K562 (cell line): ENCODE results near the gene TCF19. TPM values are rescaled to one million over a fixed set of nuclear protein-coding genes. Genes with fewer than 3 reads are reported as not detected.

Experiments used
- CBX8 ChIP-seq: fragments of 200-600 bp; sonication (generic); IDR thresholded peaks from 2 replicates; pipeline ENCODE4 v1.6.1; 2012; ENCODE audit warnings: borderline replicate concordance, mixed run types, low read depth, mild to moderate bottlenecking, moderate library complexity, mixed read lengths, low read length, control low read depth, inconsistent platforms; ENCODE audit not compliant: poor library complexity, severe bottlenecking; ENCODE audit errors: extremely low read depth
- CEBPB ChIP-seq: fragments of 450-650 bp; IDR thresholded peaks from 2 replicates; pipeline ENCODE4 v1.6.1; 2016; ENCODE audit warnings: missing genetic modification characterization, missing compliant biosample characterization
- CREB1 ChIP-seq, 2 experiments: sonication (generic) in 1 of 2; formaldehyde crosslinking in 1 of 2; IDR thresholded peaks; 2 replicates each; pipeline versions ENCODE4 v1.6.1 to v1.8.0; 2012 to 2022; ENCODE audit warnings: inconsistent platforms in 1 of 2, mild to moderate bottlenecking in 1 of 2, missing genetic modification reagents in 1 of 2, moderate library complexity in 1 of 2
- FOXA3 ChIP-seq, 2 experiments: fragments of 450-650 bp in 1 of 2; sonication (generic) in 1 of 2; formaldehyde crosslinking; IDR thresholded peaks in 1 of 2; conservative IDR thresholded peaks in 1 of 2; 2 replicates each; pipeline versions ENCODE4 v1.4.0 to v1.8.0; 2020 to 2022; ENCODE audit warnings: mild to moderate bottlenecking in 2 of 2, missing genetic modification reagents in 1 of 2
- GATAD2B ChIP-seq: fragments of 450-650 bp; IDR thresholded peaks from 2 replicates; pipeline ENCODE4 v1.6.1; 2017; ENCODE audit warnings: mild to moderate bottlenecking, borderline replicate concordance
- HCFC1 ChIP-seq: IDR thresholded peaks from 2 replicates; pipeline ENCODE4 v1.6.1; 2012; ENCODE audit warnings: low read depth, low read length, improper control_type of control experiment
- HDAC1 ChIP-seq, 2 experiments: fragments of 450-650 bp; IDR thresholded peaks; 2 replicates each; pipeline ENCODE4 v1.6.1; 2016 to 2017; ENCODE audit warnings: inconsistent platforms in 1 of 2, mild to moderate bottlenecking in 1 of 2, moderate library complexity in 1 of 2
- NCOA1 ChIP-seq: fragments of 450-650 bp; IDR thresholded peaks from 2 replicates; pipeline ENCODE4 v1.6.1; 2016; ENCODE audit warnings: low read depth
- NFRKB ChIP-seq: fragments of 450-650 bp; IDR thresholded peaks from 2 replicates; pipeline ENCODE4 v1.6.1; 2016; ENCODE audit warnings: low read depth
- RB1 ChIP-seq: fragments of 450-650 bp; IDR thresholded peaks from 2 replicates; pipeline ENCODE4 v1.6.1; 2017; ENCODE audit warnings: low read depth, mild to moderate bottlenecking
- RBM34 ChIP-seq: fragments of 200-400 bp; formaldehyde crosslinking; IDR thresholded peaks from 2 replicates; pipeline ENCODE4 v1.6.1; 2018; ENCODE audit warnings: low read length, borderline replicate concordance; ENCODE audit not compliant: insufficient read depth
- RBM39 ChIP-seq: fragments of 200-400 bp; formaldehyde crosslinking; optimal IDR thresholded peaks from 2 replicates; pipeline ENCODE3; 2018; ENCODE audit warnings: low read depth, low read length
- SMAD1 ChIP-seq: fragments of 150-350 bp; IDR thresholded peaks from 2 replicates; pipeline ENCODE4 v1.6.1; 2014; ENCODE audit warnings: low read length, low read depth; ENCODE audit not compliant: partially characterized antibody
- SRF ChIP-seq, 2 experiments: fragments of 250-450, 450-650 bp in 1 of 2; sonication (Bioruptor Pico) in 1 of 2; sonication (generic) in 1 of 2; formaldehyde crosslinking; IDR thresholded peaks; 2 replicates each; pipeline versions ENCODE4 v1.5.0 to v1.5.1; 2020 to 2022; ENCODE audit warnings: mild to moderate bottlenecking in 1 of 2, missing genetic modification reagents in 1 of 2
- TAF7 ChIP-seq: fragments of 450-650 bp; IDR thresholded peaks from 2 replicates; pipeline ENCODE4 v1.6.1; 2016; ENCODE audit warnings: missing genetic modification characterization, missing compliant biosample characterization
- ZBTB17 ChIP-seq: fragments of 450-650 bp; formaldehyde crosslinking; IDR thresholded peaks from 2 replicates; pipeline ENCODE4 v1.4.0; 2020; ENCODE audit warnings: mild to moderate bottlenecking
- ZNF445 ChIP-seq: fragments of 250-450 bp; sonication (Bioruptor Pico); IDR thresholded peaks from 2 replicates; pipeline ENCODE4 v1.4.0; 2020; ENCODE audit warnings: low read depth, mild to moderate bottlenecking, moderate library complexity
- ZNF717 ChIP-seq: fragments of 250-450 bp; sonication (Bioruptor Pico); IDR thresholded peaks from 2 replicates; pipeline ENCODE4 v1.5.0; 2021
- ZNF780A ChIP-seq: fragments of 250-450 bp; sonication (Bioruptor Pico); IDR thresholded peaks from 2 replicates; pipeline ENCODE4 v1.5.0; 2021; ENCODE audit warnings: mild to moderate bottlenecking
- ZSCAN32 ChIP-seq: fragments of 450-650 bp; formaldehyde crosslinking; IDR thresholded peaks from 2 replicates; pipeline ENCODE4 v1.4.0; 2020; ENCODE audit warnings: mild to moderate bottlenecking, moderate library complexity
- polyA plus RNA-seq, 8 experiments: library from polyadenylated mRNA; depleted of rRNA in 4 of 8; stranded (reverse) in 5 of 8; unstranded in 3 of 8; fragments of >200 nt; fragmentation: Nextera tagmentation in 2 of 8; fragmentation: Illumina TruSeq in 1 of 8; extraction: Ambion mirVana in 2 of 8; extraction: Trizol in 1 of 8; gene quantifications; 2 replicates each; pipeline versions ENCODE4 v1.2.1 to v1.2.3, GENCODE V29; 2011 to 2014; ENCODE audit warnings: inconsistent platforms in 1 of 8, missing spikeins in 1 of 8
- total RNA-seq, 7 experiments: library from RNA; depleted of rRNA in 6 of 7; stranded (reverse); fragments of >200 nt in 6 of 7; fragmentation: Illumina TruSeq in 2 of 7; extraction: Trizol in 2 of 7; gene quantifications; 2 replicates each; pipeline versions ENCODE4 v1.2.1 to v1.2.3, GENCODE V29; 2011 to 2021; ENCODE audit warnings: low replicate concordance in 1 of 7
- TF ChIP-seq, protein P1 (sequence below), 2 experiments: fragments of 450-650 bp; IDR thresholded peaks; 2 replicates each; pipeline ENCODE4 v1.6.1; 2016
- TF ChIP-seq, protein P2 (sequence below): fragments of 450-650 bp; IDR thresholded peaks from 2 replicates; pipeline ENCODE4 v1.7.0; 2016; ENCODE audit warnings: borderline replicate concordance
- TF ChIP-seq, protein P3 (sequence below): sonication (generic); formaldehyde crosslinking; IDR thresholded peaks from 2 replicates; pipeline ENCODE4 v1.8.1; 2023; ENCODE audit warnings: mild to moderate bottlenecking, missing genetic modification reagents

TCF19 gene
- total and polyA plus RNA-seq, 9 of the 15 experiments (the other 6 are each of a cell fraction or from before 2014, with no cell fraction given): 4.2 to 42.5 (median 25.7) TPM

GRCh38 chr6:31197559-31198305 lies 39.3 kb downstream of the TCF19 start (continued):
- TF ChIP-seq FOXA3 (CRISPR knock-in tag; conservative IDR thresholded peaks at IDR 0.05 in 1 of 2, IDR thresholded peaks at IDR 0.05 in 1 of 2) (no peak), ZNF780A (CRISPR knock-in tag) (no peak), ZBTB17 (CRISPR knock-in tag) (no peak), ZNF445 (CRISPR knock-in tag) (no peak), ZSCAN32 (peak; percentile 31; the same call in 1 of the 2 replicates), CBX8 (no peak), RB1 (peak; percentile 48; the same call in 1 of the 2 replicates), NFRKB (peak; percentile 58), GATAD2B (peak; percentile 79), HCFC1 (peak; percentile 3; the same call in 1 of the 2 replicates), SMAD1 (peak; percentile 87), HDAC1 (IDR thresholded peaks at IDR 0.05) (peak in 1 of 2 experiments; percentile 70; a peak in 2 of 4 replicates), ZNF717 (CRISPR knock-in tag) (no peak), CEBPB (tag) (peak; percentile 78), CREB1 (IDR thresholded peaks at IDR 0.05) (peak; percentile 51), CREB1 (CRISPR knock-in tag; IDR thresholded peaks at IDR 0.05) (peak; percentile 32; the same call in 1 of the 2 replicates), TAF7 (tag) (peak; percentile 53; the same call in 1 of the 2 replicates), NCOA1 (peak; percentile 60), RBM39 (peak; percentile 47), SRF (CRISPR knock-in tag; IDR thresholded peaks at IDR 0.05) (peak in 1 of 2 experiments; percentile 11; a peak in 1 of 4 replicates), RBM34 (no peak)
- TF ChIP-seq, protein P1, sequence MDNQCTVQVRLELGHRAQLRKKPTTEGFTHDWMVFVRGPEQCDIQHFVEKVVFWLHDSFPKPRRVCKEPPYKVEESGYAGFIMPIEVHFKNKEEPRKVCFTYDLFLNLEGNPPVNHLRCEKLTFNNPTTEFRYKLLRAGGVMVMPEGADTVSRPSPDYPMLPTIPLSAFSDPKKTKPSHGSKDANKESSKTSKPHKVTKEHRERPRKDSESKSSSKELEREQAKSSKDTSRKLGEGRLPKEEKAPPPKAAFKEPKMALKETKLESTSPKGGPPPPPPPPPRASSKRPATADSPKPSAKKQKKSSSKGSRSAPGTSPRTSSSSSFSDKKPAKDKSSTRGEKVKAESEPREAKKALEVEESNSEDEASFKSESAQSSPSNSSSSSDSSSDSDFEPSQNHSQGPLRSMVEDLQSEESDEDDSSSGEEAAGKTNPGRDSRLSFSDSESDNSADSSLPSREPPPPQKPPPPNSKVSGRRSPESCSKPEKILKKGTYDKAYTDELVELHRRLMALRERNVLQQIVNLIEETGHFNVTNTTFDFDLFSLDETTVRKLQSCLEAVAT (IDR thresholded peaks at IDR 0.05): peak in 1 of 2 experiments; percentile 76; a peak in 2 of 4 replicates
- TF ChIP-seq, protein P2, sequence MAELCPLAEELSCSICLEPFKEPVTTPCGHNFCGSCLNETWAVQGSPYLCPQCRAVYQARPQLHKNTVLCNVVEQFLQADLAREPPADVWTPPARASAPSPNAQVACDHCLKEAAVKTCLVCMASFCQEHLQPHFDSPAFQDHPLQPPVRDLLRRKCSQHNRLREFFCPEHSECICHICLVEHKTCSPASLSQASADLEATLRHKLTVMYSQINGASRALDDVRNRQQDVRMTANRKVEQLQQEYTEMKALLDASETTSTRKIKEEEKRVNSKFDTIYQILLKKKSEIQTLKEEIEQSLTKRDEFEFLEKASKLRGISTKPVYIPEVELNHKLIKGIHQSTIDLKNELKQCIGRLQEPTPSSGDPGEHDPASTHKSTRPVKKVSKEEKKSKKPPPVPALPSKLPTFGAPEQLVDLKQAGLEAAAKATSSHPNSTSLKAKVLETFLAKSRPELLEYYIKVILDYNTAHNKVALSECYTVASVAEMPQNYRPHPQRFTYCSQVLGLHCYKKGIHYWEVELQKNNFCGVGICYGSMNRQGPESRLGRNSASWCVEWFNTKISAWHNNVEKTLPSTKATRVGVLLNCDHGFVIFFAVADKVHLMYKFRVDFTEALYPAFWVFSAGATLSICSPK: no peak
- TF ChIP-seq, protein P3, sequence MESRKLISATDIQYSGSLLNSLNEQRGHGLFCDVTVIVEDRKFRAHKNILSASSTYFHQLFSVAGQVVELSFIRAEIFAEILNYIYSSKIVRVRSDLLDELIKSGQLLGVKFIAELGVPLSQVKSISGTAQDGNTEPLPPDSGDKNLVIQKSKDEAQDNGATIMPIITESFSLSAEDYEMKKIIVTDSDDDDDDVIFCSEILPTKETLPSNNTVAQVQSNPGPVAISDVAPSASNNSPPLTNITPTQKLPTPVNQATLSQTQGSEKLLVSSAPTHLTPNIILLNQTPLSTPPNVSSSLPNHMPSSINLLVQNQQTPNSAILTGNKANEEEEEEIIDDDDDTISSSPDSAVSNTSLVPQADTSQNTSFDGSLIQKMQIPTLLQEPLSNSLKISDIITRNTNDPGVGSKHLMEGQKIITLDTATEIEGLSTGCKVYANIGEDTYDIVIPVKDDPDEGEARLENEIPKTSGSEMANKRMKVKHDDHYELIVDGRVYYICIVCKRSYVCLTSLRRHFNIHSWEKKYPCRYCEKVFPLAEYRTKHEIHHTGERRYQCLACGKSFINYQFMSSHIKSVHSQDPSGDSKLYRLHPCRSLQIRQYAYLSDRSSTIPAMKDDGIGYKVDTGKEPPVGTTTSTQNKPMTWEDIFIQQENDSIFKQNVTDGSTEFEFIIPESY (CRISPR knock-in tag): 0 out of 2 replicates have a peak, but pooled peaks have one; percentile 11
